Heart left ventricle (tissue), 13 donors: Measurements from ENCODE around the gene THAP4.

ENCODE experiments used
- POLR2A ChIP-seq, 2 donors: fragments of 450-650 bp; IDR thresholded peaks; one replicate each; pipeline ENCODE4 v1.6.1; 2017; ENCODE audit warnings: antibody characterized with exemption in 2 of 2, mild to moderate bottlenecking in 2 of 2, moderate library complexity in 2 of 2
- TF ChIP-seq, protein P1 (sequence below), 12 donors: fragments of 200-600 bp; sonication (generic) in 4 of 12; IDR thresholded peaks; one replicate each; pipeline versions ENCODE4 v1.5.0 to v1.8.0; 2018 to 2022; ENCODE audit warnings: antibody characterized with exemption in 12 of 12, mild to moderate bottlenecking in 5 of 12
- donor health status: ischemic (EF 13 %, LVEDD 7.1; RV severe dilation, severe dysfunction).
- donor health status: DM: no; HTN: yes; CAD: no.
- donor health status: DM: no; HTN: no; CAD: no.
- donor health status: ischemic (EF 25% LVEDD 6.9; RV normal size, moderate dysfunction).
- donor health status: ischemic (EF 25% LVEDD 5.7; RV mildly dilated, moderate dysfunction).
- donor health status: ischemic (EF 35%, LVEDD 5.7; RV mildly dilated, moderate dysfunction).
- donor health status: nonischemic (EF 11% LVEDD 7.7; RV severe dilation, severe dysfunction).
- donor health status: DM: yes; HTN: yes; CAD: no.
- donor health status: PGD.
- donor health status: ischemic (EF 29% LVEDD 5.4; RV normal size, mild dysfunction).
- donor health status: nonischemic (EF 23%, LVEDD 6.1; RV moderate dilation, normal function).

DNA sequence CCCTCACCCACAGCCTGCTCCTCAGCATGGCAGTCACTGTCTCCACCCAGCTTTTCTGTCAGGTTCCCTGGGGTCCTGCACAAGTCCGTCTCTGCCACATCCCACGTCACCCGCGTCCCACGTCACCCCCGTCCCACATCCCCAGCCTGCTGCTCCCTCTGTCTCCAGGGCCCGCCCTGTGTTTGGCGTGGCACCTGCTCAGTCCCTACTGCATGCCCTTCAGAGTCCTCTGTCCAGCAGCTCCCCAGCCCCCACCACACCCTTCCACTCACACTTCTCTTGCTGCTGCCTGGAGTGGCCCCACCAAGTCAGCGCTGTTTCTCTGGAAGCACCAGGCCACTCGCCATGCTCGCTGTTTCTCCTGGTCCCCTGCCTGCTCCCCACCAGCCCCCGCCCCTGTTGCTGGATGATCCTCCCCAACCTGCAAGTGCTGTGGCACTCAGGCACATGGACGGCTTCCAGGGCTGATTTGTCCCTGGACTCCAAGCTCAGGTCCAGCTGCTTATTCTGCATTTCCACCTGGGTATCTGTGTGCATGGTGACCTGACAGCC is 19.3 kb upstream of the THAP4 start:
- TF ChIP-seq, protein P1, sequence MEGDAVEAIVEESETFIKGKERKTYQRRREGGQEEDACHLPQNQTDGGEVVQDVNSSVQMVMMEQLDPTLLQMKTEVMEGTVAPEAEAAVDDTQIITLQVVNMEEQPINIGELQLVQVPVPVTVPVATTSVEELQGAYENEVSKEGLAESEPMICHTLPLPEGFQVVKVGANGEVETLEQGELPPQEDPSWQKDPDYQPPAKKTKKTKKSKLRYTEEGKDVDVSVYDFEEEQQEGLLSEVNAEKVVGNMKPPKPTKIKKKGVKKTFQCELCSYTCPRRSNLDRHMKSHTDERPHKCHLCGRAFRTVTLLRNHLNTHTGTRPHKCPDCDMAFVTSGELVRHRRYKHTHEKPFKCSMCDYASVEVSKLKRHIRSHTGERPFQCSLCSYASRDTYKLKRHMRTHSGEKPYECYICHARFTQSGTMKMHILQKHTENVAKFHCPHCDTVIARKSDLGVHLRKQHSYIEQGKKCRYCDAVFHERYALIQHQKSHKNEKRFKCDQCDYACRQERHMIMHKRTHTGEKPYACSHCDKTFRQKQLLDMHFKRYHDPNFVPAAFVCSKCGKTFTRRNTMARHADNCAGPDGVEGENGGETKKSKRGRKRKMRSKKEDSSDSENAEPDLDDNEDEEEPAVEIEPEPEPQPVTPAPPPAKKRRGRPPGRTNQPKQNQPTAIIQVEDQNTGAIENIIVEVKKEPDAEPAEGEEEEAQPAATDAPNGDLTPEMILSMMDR (IDR thresholded peaks at IDR 0.05): no peak
- TF ChIP-seq POLR2A (IDR thresholded peaks at IDR 0.05): no peak
